AG04449 (cell line): ENCODE results near the gene PAX5.
"Not testable (repeated sequence)": the region's sequence is repeated elsewhere in the genome, so short reads cannot be mapped to it uniquely, and the experiment has no call there.

Source experiments
- CTCF ChIA-PET: fragments of 350-600 bp; formaldehyde crosslinking; extraction: SDS; loops from one replicate; lab custom pipeline; 2021; ENCODE audit warnings: antibody characterized with exemption; lab: Yijun Ruan, JAX
- POLR2A ChIA-PET: fragments of 400-600, 350-600 bp; formaldehyde crosslinking; extraction: SDS; loops from one replicate; lab custom pipeline; 2020; ENCODE audit warnings: antibody characterized with exemption, inconsistent platforms; lab: Yijun Ruan, JAX
- DNase-seq: peaks from one replicate; pipeline ENCODE4 v3.0.0-alpha.2; 2010; ENCODE audit warnings: low read depth, low spot score
- H3K4me3 ChIP-seq: 2 replicates; pipeline ENCODE4 v1.5.1; 2011; ENCODE audit warnings: low read depth, mild to moderate bottlenecking, control low read depth, low read length
- CTCF ChIP-seq: IDR thresholded peaks from one replicate; pipeline ENCODE4 v1.5.1; 2011; ENCODE audit warnings: mild to moderate bottlenecking, moderate library complexity, low read length, control low read depth, inconsistent platforms; ENCODE audit not compliant: insufficient read depth; ENCODE audit errors: missing control alignments

Gene PAX5

DNA sequence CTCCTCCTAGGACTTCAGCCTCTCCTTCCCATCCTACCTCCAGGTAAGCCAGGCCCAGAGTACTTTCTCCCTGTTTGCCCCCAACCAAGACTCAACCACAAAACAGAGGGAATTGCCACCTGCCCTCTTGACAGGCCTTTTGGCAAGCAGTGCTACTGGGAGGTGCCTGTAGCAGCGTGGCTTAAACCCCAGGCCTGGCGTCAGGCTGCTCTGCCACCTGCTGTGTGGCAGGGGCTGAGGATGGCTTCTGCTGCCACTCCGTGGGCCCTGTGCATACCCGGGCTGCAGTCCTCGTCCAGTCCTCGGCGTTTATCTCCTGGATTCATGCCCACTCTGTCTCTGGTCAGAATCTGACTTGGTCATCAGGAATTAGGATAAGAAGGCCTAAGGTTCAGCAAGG is 163.1 kb downstream of the PAX5 start:
- H3K4me3 ChIP-seq = no peak overlapping the region
- CTCF ChIA-PET = interaction anchor here (1.2 to 4.9 kb wide), 3 partner anchors 9 to 458 kb away, joined by 4 to 49 read pairs (median 7); no protein-coding TSS in a partner anchor
- DNase-seq = no peak
- POLR2A ChIA-PET = no interaction called here
- no peak for TF ChIP-seq CTCF

GRCh38 chr9:36869605-36870004 is 164.5 kb downstream of the PAX5 start:
- DNase-seq, H3K4me3 ChIP-seq, POLR2A ChIA-PET: not testable (repeated sequence)
- CTCF ChIA-PET = interaction anchor here (1.3 to 1.4 kb wide), 2 partner anchors 8 to 9 kb away, joined by 6 to 7 read pairs; no protein-coding TSS in a partner anchor

DNA sequence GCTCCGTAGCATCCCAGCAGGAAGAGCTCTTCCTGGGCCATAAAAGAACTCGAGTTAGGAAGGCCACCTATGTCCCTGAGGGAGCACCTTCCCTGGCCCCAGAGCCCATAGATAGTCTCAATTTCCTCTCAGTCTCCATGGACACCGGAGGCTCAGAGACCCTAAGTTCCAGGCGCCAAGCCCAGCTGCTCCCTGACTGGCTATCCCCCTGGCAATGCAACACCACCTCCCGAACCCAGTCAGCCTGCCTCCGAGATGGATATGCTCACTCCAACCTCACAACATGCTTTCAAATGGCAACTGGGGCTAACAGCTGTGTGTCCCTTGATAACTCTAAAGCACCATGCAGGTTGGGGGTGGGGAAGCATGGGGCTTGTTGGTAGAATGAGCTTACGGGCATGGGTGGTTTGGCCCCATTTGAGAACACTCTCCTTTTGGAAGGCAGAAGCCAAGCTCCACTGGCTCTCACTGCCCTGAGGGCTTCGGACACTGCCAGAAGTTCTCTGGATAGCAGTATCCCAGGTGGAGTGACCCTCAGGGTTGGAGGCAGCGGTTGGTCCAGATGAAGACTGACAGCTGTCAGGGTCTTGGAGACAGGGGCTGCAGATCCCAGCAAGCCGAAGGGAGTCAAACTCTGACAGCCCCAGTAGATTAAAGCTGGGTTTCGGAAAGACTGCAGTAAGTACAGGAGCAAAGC is 165.3 kb downstream of the PAX5 start:
- POLR2A ChIA-PET = no interaction called here
- CTCF ChIA-PET = interaction anchor here (1.3 kb wide), 1 partner anchor 9 kb away, joined by 6 read pairs; no protein-coding TSS in a partner anchor
- no peak for TF ChIP-seq CTCF
- no peak overlapping the region for H3K4me3 ChIP-seq
- DNase-seq = no peak

DNA sequence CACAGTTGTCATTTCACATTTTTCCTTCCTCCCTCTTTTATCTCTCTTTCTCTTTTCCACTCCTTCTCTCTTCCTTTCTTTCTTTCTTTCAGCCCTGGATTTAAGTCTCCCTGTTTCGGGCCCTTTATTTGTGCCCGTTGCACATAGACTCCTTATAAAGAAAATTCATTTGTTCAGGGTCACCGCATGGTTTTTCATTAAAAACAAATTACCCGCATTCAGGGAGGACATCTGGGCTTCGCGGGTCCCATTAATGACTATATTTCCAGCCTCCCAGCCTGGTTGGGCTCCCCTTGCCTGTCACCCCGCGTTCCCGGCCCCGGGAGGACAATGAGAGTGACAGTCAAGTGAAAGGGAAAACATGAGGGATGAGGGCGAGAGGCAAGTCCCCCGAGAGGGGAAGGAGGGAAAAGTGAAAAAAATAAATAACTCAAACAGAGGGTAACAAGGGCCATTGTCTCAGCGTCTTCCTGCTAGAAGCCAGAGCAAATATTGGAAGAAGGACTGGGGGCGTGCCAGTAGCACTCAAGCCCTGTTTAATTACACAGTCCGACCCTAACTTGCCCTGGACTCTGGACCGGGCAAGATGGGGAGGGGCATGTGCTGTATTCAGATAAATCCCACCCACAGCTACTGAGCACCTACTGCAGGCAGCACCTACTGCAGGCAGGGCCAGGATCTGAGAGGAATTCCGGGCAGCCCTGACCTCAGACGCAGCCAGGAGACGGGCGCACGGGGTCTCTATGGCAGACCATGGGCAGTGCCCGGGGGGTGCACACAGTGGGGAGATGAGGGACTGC is 166.2 kb downstream of the PAX5 start:
- H3K4me3 ChIP-seq = no peak overlapping the region
- DNase-seq = no peak
- no peak for TF ChIP-seq CTCF
- POLR2A ChIA-PET = no interaction called here
- CTCF ChIA-PET = no interaction called here

- no peak overlapping the region for H3K4me3 ChIP-seq
- CTCF ChIA-PET = interaction anchor here (0.8 kb wide), 1 partner anchor 8 kb away, joined by 4 read pairs; no protein-coding TSS in a partner anchor
- TF ChIP-seq CTCF = no peak
- DNase-seq = no peak
- POLR2A ChIA-PET = no interaction called here
Measured at GRCh38 chr9:36867241-36867640, 166.8 kb downstream of the PAX5 start.

DNA sequence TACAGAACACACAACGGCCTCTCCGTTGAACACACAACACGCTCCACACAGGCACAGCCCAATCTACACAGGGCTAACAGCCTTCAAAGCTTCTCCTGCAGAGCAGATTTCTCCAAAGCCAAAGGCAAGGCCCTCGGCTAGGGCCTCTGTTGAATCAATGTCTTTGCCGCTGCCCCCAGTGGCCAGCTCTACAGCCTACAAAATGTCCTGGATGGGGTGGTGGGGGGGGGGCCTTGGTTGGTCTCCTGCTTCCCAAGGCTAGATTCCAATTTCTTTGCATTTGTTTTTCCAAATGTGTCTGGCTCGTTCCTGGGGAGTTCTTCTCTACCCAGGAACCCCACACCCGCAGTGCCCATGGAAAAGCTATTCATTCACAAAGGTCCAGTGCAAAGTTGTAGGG is 167.2 kb downstream of the PAX5 start:
- CTCF ChIA-PET = interaction anchor here (0.8 kb wide), 1 partner anchor 8 kb away, joined by 4 read pairs; no protein-coding TSS in a partner anchor
- DNase-seq = no peak
- POLR2A ChIA-PET = no interaction called here
- TF ChIP-seq CTCF = no peak
- H3K4me3 ChIP-seq = no peak overlapping the region
